Neural progenitor cell (in vitro differentiated cells): Measurements from ENCODE around the gene IL4I1. TPM values are rescaled to one million over a fixed set of nuclear protein-coding genes. Genes with fewer than 3 reads are reported as not detected.

ENCODE experiments used
- DNase-seq: peaks from one replicate; pipeline ENCODE4 v3.0.0-alpha.2; 2016; ENCODE audit warnings: low spot score
- H2AFZ ChIP-seq: fragments of 200-600 bp; sonication (generic); replicated peaks from 2 replicates; pipeline ENCODE4 v1.6.1; 2016; ENCODE audit warnings: antibody characterized with exemption
- H3F3A ChIP-seq: fragments of 200-600 bp; sonication (generic); 2 replicates; pipeline ENCODE4 v1.6.1; 2016; ENCODE audit warnings: antibody characterized with exemption, low read depth
- H3K27ac ChIP-seq: fragments of 200-600 bp; sonication (generic); 2 replicates; pipeline ENCODE4 v1.5.1; 2016; ENCODE audit warnings: mild to moderate bottlenecking
- H3K27me3 ChIP-seq: fragments of 200-600 bp; sonication (generic); 2 replicates; pipeline ENCODE4 v1.6.1; 2016; ENCODE audit warnings: mild to moderate bottlenecking, moderate library complexity
- H3K36me3 ChIP-seq: fragments of 200-600 bp; sonication (generic); 2 replicates; pipeline ENCODE4 v1.5.1; 2016
- H3K4me1 ChIP-seq: fragments of 200-600 bp; sonication (generic); 2 replicates; pipeline ENCODE4 v1.6.1; 2016; ENCODE audit warnings: mixed run types
- H3K4me2 ChIP-seq: fragments of 200-600 bp; sonication (generic); 2 replicates; pipeline ENCODE4 v1.6.1; 2016
- H3K4me3 ChIP-seq: fragments of 200-600 bp; sonication (generic); 2 replicates; pipeline ENCODE4 v1.5.1; 2016
- H3K79me2 ChIP-seq: fragments of 200-600 bp; sonication (generic); 2 replicates; pipeline ENCODE4 v1.6.1; 2016; ENCODE audit warnings: low read depth
- H3K9ac ChIP-seq: fragments of 200-600 bp; sonication (generic); 2 replicates; pipeline ENCODE4 v1.6.1; 2016
- H3K9me3 ChIP-seq: fragments of 200-600 bp; sonication (generic); 2 replicates; pipeline ENCODE4 v1.5.1; 2016; ENCODE audit warnings: low read depth
- H4K20me1 ChIP-seq: fragments of 200-600 bp; sonication (generic); 2 replicates; pipeline ENCODE4 v1.6.1; 2016; ENCODE audit warnings: low read depth
- H3K27ac Mint-ChIP-seq: 3 replicates; pipeline ENCODE4 v1.8.0; 2021; ENCODE audit warnings: mixed read lengths
- H3K27me3 Mint-ChIP-seq: 2 replicates; pipeline ENCODE4 v1.8.0; 2022; ENCODE audit warnings: low read depth, mild to moderate bottlenecking, inconsistent platforms, moderate library complexity, mixed read lengths; ENCODE audit not compliant: insufficient read depth
- H3K36me3 Mint-ChIP-seq: 3 replicates; pipeline ENCODE4 v1.8.0; 2021; ENCODE audit warnings: mixed read lengths
- H3K4me1 Mint-ChIP-seq: 3 replicates; pipeline ENCODE4 v1.8.0; 2021; ENCODE audit warnings: mixed read lengths
- H3K4me3 Mint-ChIP-seq: 3 replicates; pipeline ENCODE4 v1.8.0; 2021; ENCODE audit warnings: mild to moderate bottlenecking, moderate library complexity, mixed read lengths
- H3K9me3 Mint-ChIP-seq: 3 replicates; pipeline ENCODE4 v1.8.0; 2020; ENCODE audit warnings: mixed read lengths
- CTCF ChIP-seq: fragments of 200-600 bp; sonication (generic); IDR thresholded peaks from 2 replicates; pipeline ENCODE4 v1.5.1; 2017; ENCODE audit warnings: antibody characterized with exemption, mild to moderate bottlenecking
- EZH2 ChIP-seq: fragments of 200-600 bp; sonication (generic); IDR thresholded peaks from 2 replicates; pipeline ENCODE4 v1.6.1; 2017; ENCODE audit warnings: antibody characterized with exemption, mild to moderate bottlenecking, moderate library complexity
- EZH2phosphoT487 ChIP-seq: fragments of 200-600 bp; sonication (generic); IDR thresholded peaks from 2 replicates; pipeline ENCODE4 v1.6.1; 2017; ENCODE audit warnings: antibody characterized with exemption
- total RNA-seq: library from RNA; depleted of rRNA; stranded (reverse); fragments of >200 nt; gene quantifications from 2 replicates; pipeline ENCODE4 v1.2.3, GENCODE V29; 2015; ENCODE audit warnings: low replicate concordance

IL4I1 gene
- total RNA-seq, 1 donor from 2014 or later, result not detected

GRCh38 chr19:49864890-49865289 lies 31.8 kb downstream of the IL4I1 start:
- Histone ChIP-seq H3K4me1 (peaks cover 9% of the 10 kb centered on the region), H3K36me3 (no peaks in the 10 kb centered on the region), H3K27me3 (no peaks in the 10 kb centered on the region), H4K20me1 (peaks cover 55% of the 10 kb centered on the region), H3K79me2 (peaks cover 38% of the 10 kb centered on the region), H2AFZ (no peak overlapping the region), H3K4me3 (peak overlapping the region; percentile 72), H3F3A (peaks cover 88% of the 10 kb centered on the region), H3K4me2 (peak overlapping the region; percentile 89), H3K9me3 (no peaks in the 10 kb centered on the region), H3K9ac (no peak overlapping the region), H3K27ac (no peak overlapping the region)
- Mint-ChIP-seq H3K4me3 (peak overlapping the region; percentile 46), H3K4me1 (peaks cover 50% of the 10 kb centered on the region), H3K9me3 (no peaks in the 10 kb centered on the region), H3K27me3 (peaks cover 14% of the 10 kb centered on the region), H3K27ac (no peak overlapping the region), H3K36me3 (peaks cover 23% of the 10 kb centered on the region)
- TF ChIP-seq CTCF, result no peak
- no peak for TF ChIP-seq EZH2phosphoT487
- TF ChIP-seq EZH2, result no peak
- no peak for DNase-seq

DNA sequence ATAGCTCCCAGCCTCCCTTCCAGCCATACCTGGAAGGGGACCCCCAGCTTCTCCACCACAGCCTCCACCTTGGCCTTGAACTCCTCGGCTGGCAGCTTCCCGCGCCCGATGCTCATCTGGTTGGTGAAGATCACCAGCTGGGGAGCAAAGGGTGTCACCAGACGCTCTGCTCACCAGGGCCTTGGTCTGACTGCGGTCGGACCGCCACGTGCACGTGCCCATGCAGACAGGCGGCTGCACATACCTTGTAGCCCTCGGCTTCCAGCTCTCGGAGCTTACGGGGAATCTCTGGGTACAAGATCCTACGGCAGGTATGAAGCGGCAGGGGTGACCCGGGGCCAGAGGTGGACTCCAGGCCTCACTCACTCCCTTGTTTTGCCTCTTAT lies 32.8 kb downstream of the IL4I1 start:
- Histone ChIP-seq H3K27ac (no peak overlapping the region), H3K27me3 (no peaks in the 10 kb centered on the region), H3K79me2 (peaks cover 38% of the 10 kb centered on the region), H2AFZ (no peak overlapping the region), H3K4me3 (no peak overlapping the region), H3K4me2 (no peak overlapping the region), H3K36me3 (no peaks in the 10 kb centered on the region), H3K9ac (no peak overlapping the region), H3K4me1 (peaks cover 8% of the 10 kb centered on the region), H3K9me3 (no peaks in the 10 kb centered on the region), H4K20me1 (peaks cover 64% of the 10 kb centered on the region), H3F3A (peaks cover 92% of the 10 kb centered on the region)
- H3K27ac Mint-ChIP-seq, result no peak overlapping the region
- peaks cover 27% of the 10 kb centered on the region for H3K36me3 Mint-ChIP-seq
- peaks cover 15% of the 10 kb centered on the region for H3K27me3 Mint-ChIP-seq
- no peaks in the 10 kb centered on the region for H3K9me3 Mint-ChIP-seq
- H3K4me3 Mint-ChIP-seq, result no peak overlapping the region
- no peak for DNase-seq
- TF ChIP-seq EZH2 (no peak), CTCF (no peak), EZH2phosphoT487 (no peak)
- H3K4me1 Mint-ChIP-seq, result peaks cover 51% of the 10 kb centered on the region

GRCh38 chr19:49863254-49863934 lies 33.3 kb downstream of the IL4I1 start:
- TF ChIP-seq EZH2phosphoT487 (no peak), EZH2 (no peak), CTCF (no peak)
- H3K4me1 ChIP-seq, result peaks cover 3% of the 10 kb centered on the region
- no peaks in the 10 kb centered on the region for H3K9me3 ChIP-seq
- peaks cover 69% of the 10 kb centered on the region for H4K20me1 ChIP-seq
- peaks cover 19% of the 10 kb centered on the region for H3K27me3 Mint-ChIP-seq
- no peaks in the 10 kb centered on the region for H3K36me3 ChIP-seq
- H3K4me3 ChIP-seq, result no peak overlapping the region
- H2AFZ ChIP-seq, result no peak overlapping the region
- H3K9me3 Mint-ChIP-seq, result no peaks in the 10 kb centered on the region
- DNase-seq, result no peak
- H3K27me3 ChIP-seq, result no peaks in the 10 kb centered on the region
- H3K27ac ChIP-seq, result no peak overlapping the region
- no peak overlapping the region for H3K4me2 ChIP-seq
- H3K4me3 Mint-ChIP-seq, result peak overlapping the region; percentile 6
- H3K9ac ChIP-seq, result no peak overlapping the region
- peaks cover 92% of the 10 kb centered on the region for H3F3A ChIP-seq
- peaks cover 29% of the 10 kb centered on the region for H3K36me3 Mint-ChIP-seq
- peaks cover 38% of the 10 kb centered on the region for H3K79me2 ChIP-seq
- H3K4me1 Mint-ChIP-seq, result peaks cover 48% of the 10 kb centered on the region
- peak overlapping the region; percentile 76 for H3K27ac Mint-ChIP-seq
